Rectal smooth muscle tissue (tissue), 1 donor: ENCODE results near the gene TPD52L1.
"Not testable (repeated sequence)": the region's sequence is repeated elsewhere in the genome, so short reads cannot be mapped to it uniquely, and the experiment has no call there.

Experiments
- H3K27ac ChIP-seq: one replicate; pipeline ENCODE4 v1.7.0; 2013; ENCODE audit warnings: low read depth, low read length, inconsistent platforms
- H3K27me3 ChIP-seq: one replicate; pipeline ENCODE4 v1.7.0; 2013; ENCODE audit warnings: low read length; ENCODE audit not compliant: control insufficient read depth, insufficient read depth
- H3K36me3 ChIP-seq: one replicate; pipeline ENCODE4 v1.7.0; 2013; ENCODE audit warnings: low read length; ENCODE audit not compliant: control insufficient read depth, insufficient read depth
- H3K4me1 ChIP-seq: one replicate; pipeline ENCODE4 v1.7.0; 2013; ENCODE audit warnings: low read length; ENCODE audit not compliant: control insufficient read depth, insufficient read depth
- H3K4me3 ChIP-seq: one replicate; pipeline ENCODE4 v1.7.0; 2013; ENCODE audit warnings: low read length
- H3K9ac ChIP-seq: one replicate; pipeline ENCODE4 v1.7.0; 2013; ENCODE audit warnings: low read length

Gene TPD52L1

GRCh38 chr6:125274935-125275334, 121.4 kb downstream of the TPD52L1 start:
- no peak overlapping the region for H3K4me3 ChIP-seq
- H3K27ac ChIP-seq, result no peak overlapping the region
- H3K36me3 ChIP-seq, result peaks cover 6% of the 10 kb centered on the region
- H3K4me1 ChIP-seq, result no peaks in the 10 kb centered on the region
- no peak overlapping the region for H3K9ac ChIP-seq
- no peaks in the 10 kb centered on the region for H3K27me3 ChIP-seq

DNA sequence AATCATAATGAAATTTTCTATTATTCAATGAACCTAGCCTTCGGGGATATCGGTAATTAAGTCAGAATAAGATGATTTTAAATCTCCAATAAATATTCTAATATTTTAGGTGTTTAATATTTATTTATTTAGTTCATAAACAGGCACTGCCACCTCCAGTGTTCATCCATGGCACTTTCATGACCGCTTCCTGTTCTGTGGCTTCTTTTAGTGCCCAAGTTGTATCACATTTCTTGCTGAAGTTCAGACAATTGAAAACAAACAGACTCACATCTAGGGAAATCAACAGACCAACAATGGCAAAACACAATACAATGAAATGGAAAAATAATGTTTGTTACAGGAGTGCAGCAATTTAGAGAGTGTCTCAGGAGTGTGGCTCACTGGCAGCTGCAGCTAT, 122.2 kb downstream of the TPD52L1 start:
- Histone ChIP-seq H3K27ac (no peak overlapping the region), H3K36me3 (peaks cover 11% of the 10 kb centered on the region)

DNA sequence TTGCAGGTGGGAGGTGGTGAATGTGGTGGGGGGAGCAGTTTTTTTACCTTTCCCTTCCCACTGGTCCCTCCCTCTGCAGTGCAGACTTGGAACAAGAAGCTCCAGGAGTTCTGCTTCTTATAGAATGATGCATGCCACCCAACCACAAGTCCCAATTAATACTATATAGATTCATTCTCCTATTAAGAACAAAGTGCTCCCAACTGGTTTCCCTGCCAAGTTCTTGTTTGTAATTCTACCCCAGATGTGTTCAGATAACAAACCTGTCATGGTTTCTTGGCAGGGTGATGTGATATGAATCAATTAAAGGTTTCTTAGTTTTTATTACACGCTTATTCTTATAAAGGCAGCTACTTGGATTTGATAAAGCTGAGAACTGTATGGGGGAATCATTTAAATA, 124.3 kb downstream of the TPD52L1 start:
- H3K27me3 ChIP-seq, result no peaks in the 10 kb centered on the region
- peaks cover 11% of the 10 kb centered on the region for H3K36me3 ChIP-seq
- H3K9ac ChIP-seq, result no peak overlapping the region
- no peak overlapping the region for H3K4me3 ChIP-seq
- no peaks in the 10 kb centered on the region for H3K4me1 ChIP-seq
- no peak overlapping the region for H3K27ac ChIP-seq

More for the DNA sequence above, 122.2 kb downstream of the TPD52L1 start:
- no peak overlapping the region for H3K9ac ChIP-seq
- H3K4me1 ChIP-seq, result no peaks in the 10 kb centered on the region
- H3K4me3 ChIP-seq, result no peak overlapping the region
- H3K27me3 ChIP-seq, result no peaks in the 10 kb centered on the region

DNA sequence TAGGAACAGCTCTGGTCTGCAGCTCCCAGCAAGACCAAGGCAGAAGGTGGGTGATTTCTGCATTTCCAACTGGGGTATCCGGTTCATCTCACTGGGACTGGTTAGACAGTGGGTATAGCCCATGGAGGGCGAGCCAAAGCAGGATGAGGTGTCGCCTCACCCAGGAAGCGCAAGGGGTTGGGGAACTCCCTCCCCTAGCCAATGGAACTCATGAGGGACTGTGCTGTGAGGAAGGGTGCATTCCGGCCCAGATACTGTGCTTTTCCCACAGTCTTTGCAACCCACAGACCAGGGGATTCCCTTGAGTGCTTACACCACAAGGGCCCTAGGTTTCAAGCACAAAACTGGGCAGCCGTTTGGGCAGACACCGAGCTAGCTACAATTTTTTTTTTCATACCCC, 126.4 kb downstream of the TPD52L1 start:
- H3K4me3 ChIP-seq, result no peak overlapping the region
- no peaks in the 10 kb centered on the region for H3K27me3 ChIP-seq
- no peak overlapping the region for H3K9ac ChIP-seq
- H3K4me1 ChIP-seq, result no peaks in the 10 kb centered on the region
- peaks cover 5% of the 10 kb centered on the region for H3K36me3 ChIP-seq
- H3K27ac ChIP-seq, result no peak overlapping the region

DNA sequence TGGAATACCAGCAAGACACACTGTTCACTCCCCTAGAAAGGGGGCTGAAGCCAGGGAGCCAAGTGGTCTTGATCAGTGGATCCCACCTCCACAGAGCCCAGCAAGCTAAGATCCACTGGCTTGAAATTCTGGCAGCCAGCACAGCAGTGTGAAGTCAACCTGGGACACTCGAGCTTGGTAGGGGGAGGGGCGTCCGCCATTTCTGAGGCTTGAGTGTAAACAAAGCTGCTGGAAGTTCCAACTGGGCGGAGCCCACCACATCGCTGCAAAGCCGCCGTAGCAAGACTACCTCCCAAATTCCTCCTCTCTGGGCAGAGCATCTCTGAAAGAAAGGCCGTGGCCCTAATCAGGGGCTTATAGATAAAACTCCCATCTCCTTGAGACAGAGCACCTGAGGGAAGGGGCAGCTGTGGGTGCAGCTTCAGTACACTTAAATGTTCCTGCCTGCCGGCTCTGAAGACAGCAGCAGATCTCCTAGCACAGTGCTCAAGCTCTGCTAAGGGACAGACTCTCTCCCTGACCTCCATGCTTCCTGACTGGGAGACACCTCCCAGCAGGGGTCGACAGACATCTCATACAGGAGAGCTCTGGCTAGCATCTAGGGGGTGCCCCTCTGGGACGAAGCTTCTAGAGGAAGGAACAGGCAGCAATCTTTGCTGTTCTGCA, 126.9 kb downstream of the TPD52L1 start:
- not testable (repeated sequence) for H3K27ac ChIP-seq

GRCh38 chr6:125282470-125282869, 128.9 kb downstream of the TPD52L1 start:
- H3K36me3 ChIP-seq, result not testable (repeated sequence)

More for the DNA sequence above, 126.9 kb downstream of the TPD52L1 start:
- not testable (repeated sequence) for H3K36me3 ChIP-seq, H3K27me3 ChIP-seq, H3K4me3 ChIP-seq, H3K9ac ChIP-seq, H3K4me1 ChIP-seq

DNA sequence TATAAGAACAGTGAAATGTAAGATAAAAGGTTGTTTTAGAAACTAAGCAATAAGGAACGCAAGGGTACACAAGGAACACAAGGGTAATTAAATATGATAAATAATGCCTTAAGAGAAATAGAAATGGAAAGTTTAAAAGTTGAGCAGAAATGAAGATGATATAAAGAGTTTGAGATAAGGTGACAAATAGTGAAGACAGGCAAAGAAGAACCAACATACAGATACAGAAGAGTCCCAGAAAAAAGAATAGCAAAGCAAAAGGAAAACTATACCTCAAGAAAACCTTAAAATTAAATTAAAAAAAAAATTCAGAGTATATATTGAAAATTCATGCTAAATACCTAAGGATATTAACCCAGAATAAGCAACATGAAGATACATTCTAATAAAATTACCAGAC, 131.8 kb downstream of the TPD52L1 start:
- peaks cover 2% of the 10 kb centered on the region for H3K36me3 ChIP-seq
- H3K27me3 ChIP-seq, result no peaks in the 10 kb centered on the region
- H3K9ac ChIP-seq, result no peak overlapping the region
- no peak overlapping the region for H3K27ac ChIP-seq
- H3K4me3 ChIP-seq, result no peak overlapping the region
- H3K4me1 ChIP-seq, result no peaks in the 10 kb centered on the region

More at GRCh38 chr6:125282470-125282869, 128.9 kb downstream of the TPD52L1 start:
- H3K27ac ChIP-seq, H3K9ac ChIP-seq, H3K4me3 ChIP-seq, H3K27me3 ChIP-seq, H3K4me1 ChIP-seq: not testable (repeated sequence)

GRCh38 chr6:125285936-125286335, 132.4 kb downstream of the TPD52L1 start:
- Histone ChIP-seq H3K4me1 (no peaks in the 10 kb centered on the region), H3K4me3 (no peak overlapping the region), H3K27ac (no peak overlapping the region), H3K9ac (no peak overlapping the region), H3K36me3 (no peaks in the 10 kb centered on the region), H3K27me3 (no peaks in the 10 kb centered on the region)

GRCh38 chr6:125287718-125288117, 134.1 kb downstream of the TPD52L1 start:
- H3K4me3 ChIP-seq, result no peak overlapping the region
- no peaks in the 10 kb centered on the region for H3K36me3 ChIP-seq
- no peak overlapping the region for H3K27ac ChIP-seq
- no peaks in the 10 kb centered on the region for H3K4me1 ChIP-seq
- H3K27me3 ChIP-seq, result no peaks in the 10 kb centered on the region
- no peak overlapping the region for H3K9ac ChIP-seq

GRCh38 chr6:125293587-125293986, 140.0 kb downstream of the TPD52L1 start:
- Histone ChIP-seq H3K4me1 (no peaks in the 10 kb centered on the region), H3K27ac (no peak overlapping the region), H3K36me3 (peaks cover 4% of the 10 kb centered on the region), H3K4me3 (no peak overlapping the region), H3K27me3 (no peaks in the 10 kb centered on the region), H3K9ac (no peak overlapping the region)

GRCh38 chr6:125294036-125294435, 140.5 kb downstream of the TPD52L1 start:
- no peak overlapping the region for H3K4me3 ChIP-seq
- no peak overlapping the region for H3K27ac ChIP-seq
- peaks cover 4% of the 10 kb centered on the region for H3K36me3 ChIP-seq
- no peak overlapping the region for H3K9ac ChIP-seq
- no peaks in the 10 kb centered on the region for H3K27me3 ChIP-seq
- no peaks in the 10 kb centered on the region for H3K4me1 ChIP-seq

DNA sequence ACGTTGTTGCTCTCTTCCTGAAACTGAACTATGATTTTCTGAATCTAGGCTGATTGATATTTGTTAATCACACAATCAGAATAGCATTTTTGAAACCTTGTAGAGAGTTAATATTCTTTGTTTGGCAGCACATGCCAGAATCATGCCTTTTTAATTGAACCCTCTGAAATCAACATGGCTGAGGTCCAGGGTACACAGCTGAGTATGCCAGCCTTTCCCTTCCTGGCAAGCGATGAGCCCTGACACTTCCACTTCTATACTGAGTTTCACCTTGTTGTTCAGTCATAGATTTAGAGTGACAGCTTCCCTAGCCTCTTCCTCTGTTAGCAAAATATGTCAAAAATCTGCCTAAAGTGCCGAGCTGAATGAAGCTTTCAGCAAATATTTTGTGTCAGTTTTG, 141.4 kb downstream of the TPD52L1 start:
- Histone ChIP-seq H3K36me3 (peaks cover 4% of the 10 kb centered on the region), H3K4me3 (no peak overlapping the region), H3K27me3 (no peaks in the 10 kb centered on the region), H3K4me1 (no peaks in the 10 kb centered on the region), H3K27ac (no peak overlapping the region), H3K9ac (no peak overlapping the region)

GRCh38 chr6:125296471-125296870, 142.9 kb downstream of the TPD52L1 start:
- H3K27me3 ChIP-seq, result no peaks in the 10 kb centered on the region
- H3K9ac ChIP-seq, result no peak overlapping the region
- peaks cover 6% of the 10 kb centered on the region for H3K4me1 ChIP-seq
- H3K4me3 ChIP-seq, result no peak overlapping the region
- H3K36me3 ChIP-seq, result peaks cover 4% of the 10 kb centered on the region
- H3K27ac ChIP-seq, result no peak overlapping the region
